ENCODE data around the gene IFT52. TPM values are rescaled to one million over a fixed set of nuclear protein-coding genes. Genes with fewer than 3 reads are reported as not detected.
"Not testable (repeated sequence)": the region's sequence is repeated elsewhere in the genome, so short reads cannot be mapped to it uniquely, and the experiment has no call there.

IFT52 gene
- total RNA-seq, 8 experiments from 2014 or later: 14.6 to 67.5 (median 56.7) TPM

DNA sequence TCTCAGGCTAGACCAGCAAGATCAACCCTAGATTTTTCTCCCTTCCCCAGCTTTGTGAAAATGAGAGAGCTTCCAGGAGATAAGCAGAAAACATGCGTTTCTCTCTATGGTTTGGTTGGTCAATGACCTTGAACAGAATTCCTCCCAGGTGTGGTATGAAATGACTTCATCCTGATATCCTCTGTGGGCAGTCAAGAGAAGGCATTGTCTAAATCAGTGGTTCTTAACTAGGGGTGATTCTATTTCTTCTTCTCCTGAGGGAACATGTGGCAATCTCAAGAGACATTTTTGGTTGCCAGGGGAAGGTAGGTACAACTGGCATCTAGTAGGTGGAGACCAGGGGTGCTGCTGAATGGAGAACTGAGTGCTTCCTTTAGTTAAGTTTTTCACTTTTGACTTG, 12.4 kb downstream of the IFT52 start:
- H3K4me3 ChIP-seq: no peak overlapping the region
- in situ Hi-C loops (cut with MboI; ENCODE audit: low pct_unique_long_range_greater_than_20kb in 2 of 9, low sequenced_read_pairs in 9 of 9, unreplicated experiment in 9 of 9): no loop called here
- H3K4me1 ChIP-seq (replicated peaks in 1 of 2): no peaks in the 10 kb centered on the region
- ATAC-seq (replicated peaks in 6 of 8): no peak
- no peak overlapping the region for H3K27ac ChIP-seq
- 60 to 100% (median 100%) methylated on average over 1 of the region's 1 CpG; no CpG with 5 or more reads in 4 of the 10 experiments for WGBS, 10 experiments

DNA sequence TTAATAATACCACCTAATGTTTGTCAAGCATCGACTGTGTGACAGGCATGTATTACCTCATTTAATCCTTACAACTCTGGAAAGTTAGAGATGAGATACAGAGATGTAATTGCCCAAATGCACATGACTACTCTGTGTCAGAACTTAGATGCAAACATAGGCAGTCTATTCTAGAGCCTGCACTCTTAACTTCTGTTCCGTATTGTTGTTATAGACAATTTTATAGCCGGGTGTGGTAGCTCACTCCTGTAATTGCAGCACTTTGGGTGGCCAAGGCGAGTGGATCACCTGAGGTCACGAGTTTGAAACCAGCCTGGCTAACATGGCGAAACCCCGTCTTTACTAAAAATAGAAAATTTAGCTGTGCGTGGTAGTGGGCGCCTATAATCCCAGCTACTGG, 15.0 kb downstream of the IFT52 start:
- ATAC-seq (replicated peaks in 6 of 8): no peak
- in situ Hi-C loops (cut with MboI; ENCODE audit: low pct_unique_long_range_greater_than_20kb in 2 of 9, low sequenced_read_pairs in 9 of 9, unreplicated experiment in 9 of 9): no loop called here

DNA sequence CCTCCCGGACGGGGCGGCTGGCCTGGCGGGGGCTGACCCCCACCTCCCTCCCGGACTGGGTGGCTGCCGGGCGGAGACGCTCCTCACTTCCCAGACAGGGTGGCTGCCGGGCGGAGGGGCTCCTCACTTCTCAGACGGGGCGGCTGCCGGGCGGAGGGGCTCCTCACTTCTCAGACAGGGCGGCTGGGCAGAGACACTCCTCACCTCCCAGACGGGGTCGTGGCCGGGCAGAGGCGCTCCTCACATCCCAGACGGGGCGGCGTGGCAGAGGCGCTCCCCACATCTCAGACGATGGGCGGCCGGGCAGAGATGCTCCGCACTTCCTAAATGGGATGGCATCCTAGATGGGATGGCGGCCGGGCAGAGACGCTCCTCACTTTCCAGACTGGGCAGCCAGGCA, 16.5 kb downstream of the IFT52 start:
- H3K4me3 ChIP-seq; in situ Hi-C loops (cut with MboI; ENCODE audit: low pct_unique_long_range_greater_than_20kb in 2 of 9, low sequenced_read_pairs in 9 of 9, unreplicated experiment in 9 of 9); H3K4me1 ChIP-seq (replicated peaks in 1 of 2); ATAC-seq (replicated peaks in 6 of 8); H3K27ac ChIP-seq: not testable (repeated sequence)
- WGBS, 10 experiments: no CpG with 5 or more reads among the region's 30 CpGs

More for the DNA sequence above, 15.0 kb downstream of the IFT52 start:
- Histone ChIP-seq H3K4me1 (replicated peaks in 1 of 2) (no peaks in the 10 kb centered on the region), H3K27ac (no peak overlapping the region), H3K4me3 (no peak overlapping the region)
- WGBS, 10 experiments: 80 to 100% (median 97%) methylated on average over 1 to 9 of the region's 9 CpGs; no CpG with 5 or more reads in 1 of the 10 experiments

DNA sequence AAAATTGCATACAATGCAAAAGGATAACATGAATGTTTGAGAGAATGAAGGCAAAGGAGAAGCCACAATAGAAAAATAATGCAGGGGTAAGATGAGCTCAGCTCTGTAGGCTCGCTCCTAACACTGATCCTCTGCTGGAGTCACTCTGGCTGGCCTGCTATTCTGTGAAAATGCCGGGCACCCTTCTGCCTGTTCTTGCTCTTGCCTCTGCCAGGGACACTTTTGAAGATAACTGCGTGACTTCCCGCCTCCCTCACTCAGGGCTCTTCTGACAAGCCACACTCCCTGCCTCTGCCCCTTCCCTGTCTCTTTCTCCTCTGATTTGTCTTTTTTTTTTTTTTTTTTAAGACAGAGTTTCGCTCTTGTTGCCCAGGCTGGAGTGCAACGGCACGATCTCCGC, 40.9 kb downstream of the IFT52 start:
- 63 to 100% (median 94%) methylated on average over 1 to 8 of the region's 8 CpGs; no CpG with 5 or more reads in 4 of the 10 experiments for WGBS, 10 experiments
- Histone ChIP-seq H3K27ac (no peak overlapping the region), H3K4me1 (replicated peaks in 1 of 2) (no peaks in the 10 kb centered on the region), H3K4me3 (no peak overlapping the region)
- in situ Hi-C loops (cut with MboI; ENCODE audit: low pct_unique_long_range_greater_than_20kb in 2 of 9, low sequenced_read_pairs in 9 of 9, unreplicated experiment in 9 of 9): no loop called here
- no peak for ATAC-seq (replicated peaks in 6 of 8)

DNA sequence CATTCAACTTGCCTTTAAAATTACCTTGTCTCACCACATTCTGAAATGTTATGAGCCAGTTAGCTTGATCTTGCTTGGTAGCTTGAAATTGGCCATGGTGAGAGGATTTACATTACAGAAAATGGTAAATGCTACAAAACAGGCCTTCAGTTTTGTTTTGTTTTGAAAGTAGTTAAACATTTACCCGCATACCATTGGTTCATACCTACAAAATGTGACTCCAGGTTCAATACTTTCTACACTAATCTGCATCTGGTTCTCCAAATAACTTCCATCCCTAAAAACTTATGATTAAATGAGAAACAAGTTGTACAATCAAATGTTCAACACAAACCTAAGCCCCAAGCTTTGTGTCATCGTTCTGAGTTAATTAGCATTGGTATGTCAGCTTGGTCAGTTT, 45.7 kb downstream of the IFT52 start:
- no peak overlapping the region for H3K27ac ChIP-seq
- ATAC-seq (replicated peaks in 6 of 8): no peak
- 86 to 100% (median 89%) methylated on average over 1 to 2 of the region's 2 CpGs; no CpG with 5 or more reads in 2 of the 10 experiments for WGBS, 10 experiments
- H3K4me1 ChIP-seq (replicated peaks in 1 of 2): no peaks in the 10 kb centered on the region
- H3K4me3 ChIP-seq: no peak overlapping the region
- in situ Hi-C loops (cut with MboI; ENCODE audit: low pct_unique_long_range_greater_than_20kb in 2 of 9, low sequenced_read_pairs in 9 of 9, unreplicated experiment in 9 of 9): no loop called here

DNA sequence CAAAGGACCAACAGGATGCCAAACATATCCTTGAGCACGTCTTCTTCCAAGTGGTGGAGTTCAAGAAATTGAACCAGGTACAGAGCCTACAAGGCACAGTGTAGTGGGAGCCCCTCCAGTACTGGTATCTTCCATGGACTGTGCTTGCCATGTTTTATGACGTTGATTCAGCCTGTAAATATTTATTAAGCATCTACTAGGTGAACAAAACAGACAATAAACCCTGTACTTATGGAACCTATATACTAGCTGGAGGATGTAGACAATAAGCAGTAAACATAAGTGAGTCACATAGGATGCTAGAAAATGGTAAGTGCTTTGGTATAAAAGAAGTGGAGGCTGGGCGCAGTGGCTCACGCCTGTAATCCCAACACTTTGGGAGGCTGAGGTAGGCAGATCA, 51.8 kb downstream of the IFT52 start:
- Histone ChIP-seq H3K27ac (no peak overlapping the region), H3K4me1 (replicated peaks in 1 of 2) (no peaks in the 10 kb centered on the region), H3K4me3 (no peak overlapping the region)
- 92 to 100% (median 100%) methylated on average over 1 to 3 of the region's 4 CpGs; no CpG with 5 or more reads in 4 of the 10 experiments for WGBS, 10 experiments
- in situ Hi-C loops (cut with MboI; ENCODE audit: low pct_unique_long_range_greater_than_20kb in 2 of 9, low sequenced_read_pairs in 9 of 9, unreplicated experiment in 9 of 9): no loop called here
- ATAC-seq (replicated peaks in 6 of 8): no peak

DNA sequence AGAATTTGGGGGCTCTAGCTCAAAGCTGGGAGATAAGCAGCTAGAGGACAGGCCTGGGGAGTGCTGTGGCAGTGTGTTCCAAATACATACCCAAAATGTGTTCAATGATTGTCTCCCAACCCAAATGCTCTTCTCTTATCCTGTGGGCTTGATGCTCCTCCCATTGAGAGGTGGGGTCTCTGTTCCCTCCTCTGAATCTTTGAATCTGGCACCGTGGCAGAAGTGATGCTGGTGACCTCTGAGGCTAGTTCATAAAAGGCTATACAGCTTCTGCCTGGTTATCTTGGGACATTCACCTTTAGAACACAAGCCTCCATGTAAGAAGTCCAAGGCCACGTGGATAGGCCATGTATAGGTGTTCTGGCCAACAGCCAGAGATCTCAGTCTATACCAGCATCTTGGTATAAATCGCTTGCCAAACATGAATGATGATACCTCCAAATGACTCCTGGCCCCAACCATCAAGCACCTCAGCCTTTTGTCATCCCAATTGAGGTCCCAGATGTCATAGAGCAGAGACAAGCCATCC, 60.3 kb downstream of the IFT52 start:
- no peak for ATAC-seq (replicated peaks in 6 of 8)
- Histone ChIP-seq H3K4me3 (no peak overlapping the region), H3K27ac (no peak overlapping the region), H3K4me1 (replicated peaks in 1 of 2) (no peaks in the 10 kb centered on the region)
- in situ Hi-C loops (cut with MboI; ENCODE audit: low pct_unique_long_range_greater_than_20kb in 2 of 9, low sequenced_read_pairs in 9 of 9, unreplicated experiment in 9 of 9): no loop called here
- 25 to 100% (median 67%) methylated on average over 1 to 3 of the region's 3 CpGs; no CpG with 5 or more reads in 1 of the 10 experiments for WGBS, 10 experiments

DNA sequence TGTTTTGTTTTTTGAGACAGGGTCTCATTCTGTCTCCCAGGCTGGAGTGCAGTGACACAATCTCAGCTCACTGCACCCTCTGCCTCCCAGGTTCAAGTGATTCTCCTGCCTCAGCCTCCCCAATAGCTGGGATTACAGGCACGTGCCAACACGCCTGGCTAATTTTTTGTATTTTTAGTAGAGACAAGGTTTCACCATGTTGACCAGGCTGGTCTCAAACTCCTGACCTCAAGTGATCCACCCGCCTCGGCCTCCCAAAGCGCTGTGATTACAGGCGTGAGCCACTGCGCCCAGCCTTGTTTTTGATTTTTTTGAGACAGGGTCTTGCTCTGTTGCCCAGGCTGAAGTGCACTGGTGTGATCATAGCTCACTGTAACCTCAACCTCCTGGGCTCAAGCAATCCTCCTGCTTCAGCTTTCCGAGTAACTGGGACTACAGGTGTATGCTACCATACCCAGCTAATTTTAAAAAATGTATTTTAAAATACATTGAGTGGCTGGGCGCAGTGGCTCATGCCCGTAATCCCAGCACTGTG, 61.0 kb downstream of the IFT52 start:
- H3K4me1 ChIP-seq (replicated peaks in 1 of 2); in situ Hi-C loops (cut with MboI; ENCODE audit: low pct_unique_long_range_greater_than_20kb in 2 of 9, low sequenced_read_pairs in 9 of 9, unreplicated experiment in 9 of 9); H3K4me3 ChIP-seq; ATAC-seq (replicated peaks in 6 of 8); H3K27ac ChIP-seq: not testable (repeated sequence)
- WGBS, 10 experiments: 88 to 96% (median 93%) methylated on average over 2 to 6 of the region's 10 CpGs; no CpG with 5 or more reads in 2 of the 10 experiments

DNA sequence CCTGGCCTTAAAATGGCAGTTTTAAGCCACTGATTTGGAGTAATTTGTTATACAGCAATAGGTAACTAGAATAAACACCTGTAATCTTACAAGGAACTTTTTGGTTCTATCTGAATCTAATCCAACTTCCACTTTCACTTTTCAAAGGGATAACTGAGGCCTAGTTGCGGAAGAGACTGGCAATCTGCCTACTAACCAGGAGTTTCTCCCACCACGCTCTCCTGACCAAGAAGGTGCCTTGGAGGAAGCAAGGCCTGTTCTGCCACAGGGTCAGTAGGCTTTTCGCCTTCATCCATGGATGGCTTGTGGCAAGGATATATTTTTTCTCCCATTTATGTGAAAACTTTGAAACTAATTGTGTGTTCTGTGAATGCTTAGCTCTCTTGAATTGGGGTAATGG, 63.2 kb downstream of the IFT52 start:
- no peak for ATAC-seq (replicated peaks in 6 of 8)
- in situ Hi-C loops (cut with MboI; ENCODE audit: low pct_unique_long_range_greater_than_20kb in 2 of 9, low sequenced_read_pairs in 9 of 9, unreplicated experiment in 9 of 9): no loop called here
- Histone ChIP-seq H3K4me3 (no peak overlapping the region), H3K4me1 (replicated peaks in 1 of 2) (peaks cover 0 to 7% of the 10 kb centered on the region in 2 donors), H3K27ac (no peak overlapping the region)
- WGBS, 10 experiments: 92 to 100% (median 98%) methylated on average over 1 to 3 of the region's 3 CpGs; no CpG with 5 or more reads in 2 of the 10 experiments

DNA sequence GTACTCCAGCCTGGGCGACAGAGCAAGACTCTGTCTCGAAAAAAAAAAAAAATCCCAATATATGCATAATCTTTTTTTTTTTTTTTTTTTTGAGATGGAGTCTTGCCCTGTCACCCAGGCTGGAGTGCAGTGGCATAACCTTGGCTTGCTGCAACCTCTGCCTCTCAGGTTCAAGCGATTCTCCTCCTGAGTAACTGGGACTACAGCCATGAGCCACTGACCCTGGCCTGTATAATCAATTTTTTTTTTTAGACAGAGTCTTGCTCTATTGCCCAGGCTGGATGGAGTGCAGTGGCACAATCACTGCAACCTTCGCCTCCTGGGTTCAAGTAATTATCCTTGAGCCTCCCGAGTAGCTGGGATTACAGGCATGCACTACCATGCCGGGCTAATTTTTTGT, 64.4 kb downstream of the IFT52 start:
- H3K27ac ChIP-seq; H3K4me1 ChIP-seq (replicated peaks in 1 of 2); ATAC-seq (replicated peaks in 6 of 8); H3K4me3 ChIP-seq; in situ Hi-C loops (cut with MboI; ENCODE audit: low pct_unique_long_range_greater_than_20kb in 2 of 9, low sequenced_read_pairs in 9 of 9, unreplicated experiment in 9 of 9): not testable (repeated sequence)
- 77 to 100% (median 88%) methylated on average over 1 to 5 of the region's 6 CpGs; no CpG with 5 or more reads in 6 of the 10 experiments for WGBS, 10 experiments

DNA sequence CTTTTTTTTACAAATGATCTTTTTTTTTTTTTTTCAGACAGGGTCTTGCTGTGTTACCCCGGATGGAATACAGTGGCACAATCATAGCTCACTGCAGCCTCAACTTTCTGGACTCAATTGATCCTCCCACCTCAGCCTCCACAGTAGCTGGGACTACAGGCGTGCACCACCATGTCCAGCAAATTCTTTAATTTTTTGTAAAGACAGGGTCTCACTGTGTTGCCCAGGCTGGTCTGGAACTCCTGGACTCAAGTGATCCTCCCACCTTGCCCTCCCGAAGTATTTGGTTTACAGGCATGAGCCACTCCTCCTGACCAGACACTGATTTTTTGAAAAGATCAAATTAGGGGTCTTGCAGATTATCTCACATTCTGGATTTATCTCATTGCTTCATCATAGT, 65.2 kb downstream of the IFT52 start:
- no peak for ATAC-seq (replicated peaks in 6 of 8)
- no peak overlapping the region for H3K27ac ChIP-seq
- no peak overlapping the region for H3K4me3 ChIP-seq
- H3K4me1 ChIP-seq (replicated peaks in 1 of 2): peaks cover 0 to 7% of the 10 kb centered on the region in 2 donors
- in situ Hi-C loops (cut with MboI; ENCODE audit: low pct_unique_long_range_greater_than_20kb in 2 of 9, low sequenced_read_pairs in 9 of 9, unreplicated experiment in 9 of 9): no loop called here
- WGBS, 10 experiments: 0 to 83% (median 64%) methylated on average over 1 to 3 of the region's 3 CpGs; no CpG with 5 or more reads in 1 of the 10 experiments

DNA sequence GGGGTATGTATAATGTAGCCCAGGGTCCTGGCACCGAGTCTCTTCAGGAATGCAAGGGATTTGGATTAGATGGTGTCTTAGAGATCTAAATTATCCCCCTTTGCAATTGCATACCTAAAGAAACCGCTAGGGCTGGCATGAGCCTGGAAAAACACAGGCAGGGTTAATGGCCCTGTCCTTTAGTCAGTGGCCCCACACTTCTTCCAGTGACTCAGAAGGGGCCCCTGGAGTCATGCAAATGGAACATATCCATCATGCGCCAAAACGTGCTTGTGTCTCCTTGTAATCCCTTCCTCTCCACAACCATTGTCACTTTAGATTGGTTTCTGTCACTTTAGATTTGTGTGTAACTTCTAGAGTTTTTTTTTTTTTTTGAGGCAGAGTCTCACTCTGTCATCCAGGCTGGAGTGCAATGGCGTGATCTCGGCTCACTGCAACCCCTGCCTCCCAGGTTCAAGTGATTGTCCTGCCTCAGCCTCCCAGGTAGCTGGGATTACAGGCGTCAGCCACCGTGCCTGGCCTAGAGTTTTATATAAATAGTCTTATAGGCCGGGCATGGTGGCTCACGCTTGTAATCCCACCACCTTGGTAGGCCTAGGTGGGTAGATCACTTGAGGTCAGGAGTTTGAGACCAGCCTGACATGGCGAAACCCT, 67.5 kb downstream of the IFT52 start:
- Histone ChIP-seq H3K27ac (peak overlapping the region in 1 of 2 donors; percentile 85), H3K4me1 (replicated peaks in 1 of 2) (peaks cover 0 to 7% of the 10 kb centered on the region in 2 donors), H3K4me3 (peak overlapping the region; percentile 64 to 92 (median 76))
- 0 to 90% (median 63%) methylated on average over 1 to 8 of the region's 11 CpGs; no CpG with 5 or more reads in 2 of the 10 experiments for WGBS, 10 experiments
- in situ Hi-C loops (cut with MboI; ENCODE audit: low pct_unique_long_range_greater_than_20kb in 2 of 9, low sequenced_read_pairs in 9 of 9, unreplicated experiment in 9 of 9): no loop called here
- ATAC-seq (replicated peaks in 6 of 8): peak in 2 of 8 experiments; percentile 1

DNA sequence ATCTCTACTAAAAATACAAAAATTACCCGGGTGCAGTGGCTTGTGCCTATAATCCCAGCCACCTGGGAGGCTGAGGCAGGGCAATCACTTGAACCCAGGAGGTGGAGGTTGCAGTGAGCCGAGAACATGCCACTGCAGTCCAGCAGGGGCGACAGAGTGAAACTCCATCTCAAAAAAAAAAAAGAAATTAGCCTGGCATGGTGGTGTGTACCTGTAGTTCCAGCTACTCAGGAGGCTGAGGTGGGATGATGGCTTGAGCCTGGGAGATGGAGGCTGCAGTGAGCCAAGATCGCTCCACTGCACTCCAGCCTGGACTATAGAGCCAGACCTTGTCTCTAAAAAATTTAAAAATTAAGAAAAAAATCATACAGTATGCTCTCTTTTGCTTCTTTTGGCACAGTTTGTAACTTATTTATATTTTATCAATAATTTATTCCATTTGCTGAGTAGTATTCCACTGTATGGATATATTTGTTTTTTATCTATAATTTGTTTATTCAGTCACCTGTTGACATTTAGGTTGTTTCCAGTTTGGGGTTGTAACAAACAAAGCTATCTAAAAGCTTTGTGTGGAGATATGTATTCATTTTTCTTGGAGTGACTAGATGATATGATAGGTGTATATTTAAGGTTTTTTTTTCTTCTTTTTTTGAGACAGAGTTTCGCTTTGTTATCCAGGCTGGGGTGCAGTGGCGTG, 68.1 kb downstream of the IFT52 start:
- in situ Hi-C loops (cut with MboI; ENCODE audit: low pct_unique_long_range_greater_than_20kb in 2 of 9, low sequenced_read_pairs in 9 of 9, unreplicated experiment in 9 of 9): no loop called here

More for the DNA sequence above, 68.1 kb downstream of the IFT52 start:
- H3K4me3 ChIP-seq: no peak overlapping the region
- H3K27ac ChIP-seq: no peak overlapping the region
- peaks cover 0 to 7% of the 10 kb centered on the region in 2 donors for H3K4me1 ChIP-seq (replicated peaks in 1 of 2)
- WGBS, 10 experiments: 80 to 100% (median 100%) methylated on average over 1 to 5 of the region's 6 CpGs
- ATAC-seq (replicated peaks in 6 of 8): no peak
